Esophagus muscularis mucosa (tissue), 4 donors: ENCODE results near the gene COL26A1. TPM values are rescaled to one million over a fixed set of nuclear protein-coding genes. Genes with fewer than 3 reads are reported as not detected.

Experiments used
- DNase-seq: peaks from one replicate; pipeline ENCODE4 v3.0.0-alpha.2; 2017; ENCODE audit errors: extremely low spot score
- H3K27ac ChIP-seq, 4 donors: fragments of 200-600 bp; sonication (generic); replicated peaks in 1 of 4; 1 replicate in 3 of 4; 2 replicates in 1 of 4; pipeline ENCODE4 v1.5.1; 2016 to 2019; ENCODE audit warnings: mild to moderate bottlenecking in 1 of 4
- H3K27me3 ChIP-seq, 4 donors: fragments of 200-600 bp; sonication (generic); one replicate each; pipeline versions ENCODE4 v1.5.1 to v1.6.0; 2016 to 2019
- H3K36me3 ChIP-seq, 4 donors: fragments of 200-600 bp; sonication (generic); one replicate each; pipeline ENCODE4 v1.5.1; 2016 to 2019
- H3K4me1 ChIP-seq, 4 donors: fragments of 200-600 bp; sonication (generic); one replicate each; pipeline ENCODE4 v1.5.1; 2016 to 2019
- H3K4me3 ChIP-seq, 4 donors: fragments of 200-600 bp; sonication (generic); 1 replicate in 2 of 4; 2 replicates in 2 of 4; pipeline ENCODE4 v1.5.1; 2016 to 2019; ENCODE audit warnings: mild to moderate bottlenecking in 4 of 4, moderate library complexity in 1 of 4
- H3K9me3 ChIP-seq, 4 donors: fragments of 200-600 bp; sonication (generic); 1 replicate in 3 of 4; 2 replicates in 1 of 4; pipeline ENCODE4 v1.5.1; 2016 to 2019
- CTCF ChIP-seq, 3 experiments: fragments of 200-600 bp in 2 of 3; fragments of 450-650 bp in 1 of 3; sonication (generic) in 2 of 3; IDR thresholded peaks; one replicate each; pipeline ENCODE4 v1.5.1; 2017 to 2019; ENCODE audit warnings: antibody characterized with exemption in 3 of 3, mild to moderate bottlenecking in 2 of 3, moderate library complexity in 1 of 3
- EP300 ChIP-seq: sonication (generic); formaldehyde crosslinking; IDR thresholded peaks from one replicate; pipeline ENCODE4 v1.6.1; 2017; ENCODE audit warnings: antibody characterized with exemption
- POLR2A ChIP-seq: fragments of 450-650 bp; IDR thresholded peaks from one replicate; pipeline ENCODE4 v1.6.1; 2017; ENCODE audit warnings: antibody characterized with exemption, moderate library complexity, mild to moderate bottlenecking, low read depth
- POLR2AphosphoS5 ChIP-seq, 2 donors: sonication (generic); formaldehyde crosslinking; IDR thresholded peaks; one replicate each; pipeline ENCODE4 v1.6.1; 2017; ENCODE audit warnings: antibody characterized with exemption in 2 of 2
- WGBS: methylation state at CpG from one replicate; pipeline ENCODE4 v1.1.5; 2018; 5-methylcytosine and 5-hydroxymethylcytosine counted together
- intact Hi-C: fragments of 100-400 bp; cut with DNase I; formaldehyde crosslinking; loops from one replicate; pipeline ENCODE4 v1.15.1; 2023
- total RNA-seq, 4 donors: library from RNA; depleted of rRNA; stranded (reverse); fragments of >200 nt; gene quantifications; one replicate each; pipeline versions ENCODE4 v1.1.0 to v1.2.1, GENCODE V29; 2016

Gene COL26A1
- total RNA-seq, 4 donors from 2014 or later, result not detected

DNA sequence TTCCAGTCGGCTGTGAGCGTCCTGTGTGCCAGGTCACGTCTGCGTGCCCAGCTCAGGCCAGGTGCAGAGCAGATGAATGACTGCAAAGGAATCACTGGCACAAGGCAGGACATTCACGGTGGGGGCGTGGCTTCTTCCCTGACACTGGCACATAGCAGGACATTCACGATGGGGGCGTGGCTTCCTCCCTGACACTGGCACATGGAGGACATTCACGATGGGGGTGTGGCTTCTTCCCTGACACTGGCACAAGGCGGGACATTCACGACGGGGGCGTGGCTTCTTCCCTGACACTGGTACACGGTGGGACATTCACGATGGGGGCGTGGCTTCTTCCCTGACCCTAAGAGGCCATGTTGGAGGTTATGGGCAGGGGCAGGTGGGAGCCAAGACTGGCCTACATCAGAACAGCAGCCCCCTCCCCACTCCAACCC, 202.1 kb downstream of the COL26A1 start:
- Histone ChIP-seq H3K27me3 (peaks cover 0 to 60% (median 0%) of the 10 kb centered on the region in 4 donors), H3K36me3 (no peaks in the 10 kb centered on the region), H3K9me3 (peaks cover 0 to 3% (median 0%) of the 10 kb centered on the region in 4 donors), H3K4me3 (no peak overlapping the region), H3K27ac (no peak overlapping the region), H3K4me1 (no peaks in the 10 kb centered on the region)
- TF ChIP-seq CTCF (IDR thresholded peaks at IDR 0.05), result no peak
- no peak for TF ChIP-seq POLR2AphosphoS5 (IDR thresholded peaks at IDR 0.05)
- no peak for TF ChIP-seq EP300
- no peak for TF ChIP-seq POLR2A
- intact Hi-C loops, result no loop called here
- 46% methylated on average over 7 of the region's 16 CpGs for WGBS
- no peak for DNase-seq

DNA sequence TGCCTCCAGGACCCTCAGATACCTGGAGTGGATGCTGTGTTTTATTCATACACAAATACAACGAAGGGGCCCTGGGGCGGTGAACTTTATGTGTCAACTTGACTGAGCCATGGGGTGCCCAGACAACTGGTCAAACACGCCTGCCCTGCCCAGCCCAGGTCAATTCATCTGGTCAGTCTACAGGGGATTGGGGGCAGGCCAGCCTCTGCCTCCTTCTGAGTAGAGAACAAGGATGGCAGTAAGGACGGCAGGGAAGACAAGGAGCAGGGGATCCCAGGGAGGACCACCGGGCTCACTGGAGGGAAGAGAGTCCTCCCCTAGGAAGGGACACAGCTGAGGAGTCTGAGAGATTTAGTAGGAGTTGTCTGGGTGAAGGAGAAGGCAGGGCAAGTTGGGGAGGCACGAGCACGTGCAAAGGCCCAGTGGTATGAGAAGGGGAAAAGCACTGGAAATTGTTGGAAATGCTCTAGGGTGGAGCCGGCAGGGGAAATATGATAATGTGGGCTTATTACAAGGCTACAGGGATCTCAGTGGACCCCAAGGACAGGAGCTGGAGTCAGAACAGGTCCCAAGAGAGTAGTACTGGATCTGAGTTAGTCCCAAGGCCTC, 203.0 kb downstream of the COL26A1 start:
- 79% methylated on average over 8 of the region's 8 CpGs for WGBS
- DNase-seq, result no peak
- peaks cover 0 to 12% (median 0%) of the 10 kb centered on the region in 4 donors for H3K9me3 ChIP-seq

DNA sequence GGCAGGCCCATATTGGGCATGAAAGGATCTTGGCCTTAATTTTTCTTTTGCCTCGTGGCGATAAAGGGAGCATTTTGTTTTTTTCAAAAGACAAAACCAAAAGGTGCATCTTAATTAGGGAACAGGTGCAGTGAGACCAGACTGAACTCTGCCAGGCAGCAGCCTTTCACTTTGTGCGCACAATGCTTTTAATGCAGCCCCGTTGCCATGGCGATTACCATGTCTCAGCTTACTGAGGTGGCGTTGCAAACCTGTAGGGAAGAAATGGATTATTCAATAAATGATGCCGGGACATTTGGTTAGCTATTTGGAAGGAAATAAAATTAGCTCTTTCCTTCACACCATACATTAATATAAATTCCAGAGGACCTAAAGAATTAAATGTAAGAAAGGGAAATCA, 204.6 kb downstream of the COL26A1 start:
- peaks cover 0 to 53% (median 0%) of the 10 kb centered on the region in 4 donors for H3K27me3 ChIP-seq
- DNase-seq, result no peak
- peaks cover 0 to 18% (median 0%) of the 10 kb centered on the region in 4 donors for H3K9me3 ChIP-seq
- TF ChIP-seq CTCF (IDR thresholded peaks at IDR 0.05), result no peak
- TF ChIP-seq POLR2A, result no peak
- no peak for TF ChIP-seq EP300
- no peak for TF ChIP-seq POLR2AphosphoS5 (IDR thresholded peaks at IDR 0.05)
- no peak overlapping the region for H3K27ac ChIP-seq
- H3K4me3 ChIP-seq, result no peak overlapping the region
- no peaks in the 10 kb centered on the region for H3K4me1 ChIP-seq
- 96% methylated on average over 7 of the region's 7 CpGs for WGBS
- no peaks in the 10 kb centered on the region for H3K36me3 ChIP-seq
- intact Hi-C loops, result no loop called here

More for the DNA sequence above, 203.0 kb downstream of the COL26A1 start:
- H3K36me3 ChIP-seq, result no peaks in the 10 kb centered on the region
- H3K27ac ChIP-seq, result no peak overlapping the region
- H3K4me3 ChIP-seq, result no peak overlapping the region
- TF ChIP-seq POLR2AphosphoS5 (IDR thresholded peaks at IDR 0.05) (no peak), EP300 (no peak), CTCF (IDR thresholded peaks at IDR 0.05) (no peak), POLR2A (no peak)
- intact Hi-C loops, result no loop called here
- H3K27me3 ChIP-seq, result peaks cover 0 to 60% (median 0%) of the 10 kb centered on the region in 4 donors
- H3K4me1 ChIP-seq, result no peaks in the 10 kb centered on the region

DNA sequence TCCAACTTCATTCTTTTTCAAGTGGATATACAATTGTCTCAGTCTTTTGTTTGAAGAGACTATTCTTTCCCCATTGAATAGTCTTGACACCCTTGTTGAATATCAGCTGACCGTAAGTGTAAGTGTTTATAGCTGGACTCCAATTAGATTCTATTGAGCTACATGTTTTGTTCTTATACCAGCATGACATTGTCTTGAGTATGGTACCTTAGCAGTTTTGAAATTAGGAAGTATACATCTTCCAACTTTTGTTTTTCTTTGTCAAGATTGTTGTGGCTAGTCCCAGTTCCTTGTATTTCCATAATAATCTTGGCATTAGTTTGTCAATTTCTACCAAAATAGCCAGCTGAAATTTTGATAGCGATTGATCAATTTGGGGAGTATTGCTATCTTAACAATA, 209.5 kb downstream of the COL26A1 start:
- no peaks in the 10 kb centered on the region for H3K4me1 ChIP-seq
- H3K27ac ChIP-seq, result no peak overlapping the region
- WGBS, result 88% methylated on average over 2 of the region's 2 CpGs
- H3K9me3 ChIP-seq, result peaks cover 0 to 33% (median 6%) of the 10 kb centered on the region in 4 donors
- no peak for DNase-seq
- no peak overlapping the region for H3K4me3 ChIP-seq
- intact Hi-C loops, result no loop called here
- H3K27me3 ChIP-seq, result peaks cover 0 to 27% (median 0%) of the 10 kb centered on the region in 4 donors
- no peaks in the 10 kb centered on the region for H3K36me3 ChIP-seq
- TF ChIP-seq POLR2AphosphoS5 (IDR thresholded peaks at IDR 0.05) (no peak), POLR2A (no peak), CTCF (IDR thresholded peaks at IDR 0.05) (no peak)

DNA sequence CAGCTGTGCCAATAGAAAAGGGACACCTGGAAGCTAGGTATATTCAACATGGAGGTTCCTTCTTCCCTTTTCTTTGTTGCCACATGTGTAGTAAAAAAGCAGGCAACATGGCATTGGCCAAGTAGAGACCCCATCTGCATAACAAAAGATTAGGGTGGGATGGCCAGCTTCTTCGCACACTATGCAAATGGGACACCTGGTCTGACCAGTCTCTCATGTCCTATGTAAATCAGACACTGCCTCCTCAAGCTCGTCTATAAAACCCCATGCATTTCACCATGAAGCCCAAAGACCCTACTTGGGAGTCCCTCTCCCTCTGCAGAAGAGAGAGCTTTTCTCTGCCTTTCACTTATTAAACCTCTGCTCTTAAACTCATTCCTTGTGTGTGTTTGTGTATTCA, 212.5 kb downstream of the COL26A1 start:
- peaks cover 0 to 30% (median 6%) of the 10 kb centered on the region in 4 donors for H3K9me3 ChIP-seq
- H3K4me3 ChIP-seq, result no peak overlapping the region
- TF ChIP-seq POLR2AphosphoS5 (IDR thresholded peaks at IDR 0.05), result no peak
- TF ChIP-seq EP300, result no peak
- no peak for TF ChIP-seq CTCF (IDR thresholded peaks at IDR 0.05)
- TF ChIP-seq POLR2A, result no peak
- H3K4me1 ChIP-seq, result no peaks in the 10 kb centered on the region
- no peak overlapping the region for H3K27ac ChIP-seq
- 67% methylated on average over 2 of the region's 2 CpGs for WGBS
- DNase-seq, result no peak
- peaks cover 0 to 39% (median 0%) of the 10 kb centered on the region in 4 donors for H3K27me3 ChIP-seq
- H3K36me3 ChIP-seq, result no peaks in the 10 kb centered on the region
- intact Hi-C loops, result no loop called here
